CD14-positive monocyte (primary cell): ENCODE measurements around the gene TTLL11. TPM values are rescaled to one million over a fixed set of nuclear protein-coding genes. Genes with fewer than 3 reads are reported as not detected.

Experiments
- DNase-seq, 3 donors: peaks; one replicate each; pipeline ENCODE4 v3.0.0-alpha.2; 2011 to 2022
- H2AFZ ChIP-seq: 2 replicates; pipeline ENCODE4 v1.6.0; 2012; ENCODE audit warnings: mild to moderate bottlenecking, low read depth, low read length, inconsistent platforms; ENCODE audit not compliant: insufficient read depth, poor library complexity, severe bottlenecking
- H3K27ac ChIP-seq, 2 donors: 1 replicate in 1 of 2; 2 replicates in 1 of 2; pipeline ENCODE4 v1.5.1; 2012 to 2013; ENCODE audit warnings: low read length in 2 of 2, control low read depth in 1 of 2, inconsistent platforms in 1 of 2, low read depth in 1 of 2, mild to moderate bottlenecking in 1 of 2
- H3K27me3 ChIP-seq, 2 donors: one replicate each; pipeline versions ENCODE4 v1.6.0 to v1.6.1; 2011 to 2013; ENCODE audit warnings: low read length in 2 of 2; ENCODE audit not compliant: control insufficient read depth in 2 of 2, insufficient read depth in 2 of 2
- H3K36me3 ChIP-seq, 2 donors: replicated peaks in 1 of 2; 1 replicate in 1 of 2; 2 replicates in 1 of 2; pipeline versions ENCODE4 v1.5.1 to v1.6.1; 2012 to 2013; ENCODE audit warnings: low read length in 2 of 2, control low read depth in 1 of 2, inconsistent platforms in 1 of 2, mild to moderate bottlenecking in 1 of 2; ENCODE audit not compliant: insufficient read depth in 2 of 2, control insufficient read depth in 1 of 2
- H3K4me1 ChIP-seq, 2 donors: 1 replicate in 1 of 2; 2 replicates in 1 of 2; pipeline versions ENCODE4 v1.5.1 to v1.6.1; 2012 to 2013; ENCODE audit warnings: low read length in 2 of 2, control low read depth in 1 of 2, inconsistent platforms in 1 of 2, mild to moderate bottlenecking in 1 of 2, moderate library complexity in 1 of 2; ENCODE audit not compliant: insufficient read depth in 2 of 2, control insufficient read depth in 1 of 2
- H3K4me2 ChIP-seq: replicated peaks from 2 replicates; pipeline ENCODE3; 2012; ENCODE audit warnings: low read length, moderate library complexity, mild to moderate bottlenecking; ENCODE audit not compliant: poor library complexity, severe bottlenecking; ENCODE audit errors: extremely low read depth
- H3K4me3 ChIP-seq, 3 experiments: fragments of 200-600 bp in 1 of 3; sonication (generic) in 1 of 3; replicated peaks in 1 of 3; 1 replicate in 2 of 3; 2 replicates in 1 of 3; pipeline ENCODE4 v1.5.1; 2011 to 2013; ENCODE audit warnings: low read length in 3 of 3, mild to moderate bottlenecking in 3 of 3, control low read depth in 2 of 3, low read depth in 2 of 3, inconsistent platforms in 1 of 3, moderate library complexity in 1 of 3
- H3K79me2 ChIP-seq: 2 replicates; pipeline ENCODE4 v1.6.0; 2012; ENCODE audit warnings: mild to moderate bottlenecking, control low read depth, inconsistent platforms, low read length, moderate library complexity; ENCODE audit not compliant: insufficient read depth
- H3K9ac ChIP-seq: 2 replicates; pipeline ENCODE4 v1.6.0; 2017; ENCODE audit warnings: low read length, mild to moderate bottlenecking; ENCODE audit not compliant: insufficient read depth, poor library complexity, severe bottlenecking
- H3K9me3 ChIP-seq, 2 donors: replicated peaks in 1 of 2; 1 replicate in 1 of 2; 2 replicates in 1 of 2; pipeline versions ENCODE4 v1.5.1 to v1.6.1; 2012 to 2013; ENCODE audit warnings: low read length in 2 of 2, control low read depth in 1 of 2; ENCODE audit not compliant: control insufficient read depth in 1 of 2, insufficient read depth in 1 of 2
- H4K20me1 ChIP-seq: 2 replicates; pipeline ENCODE4 v1.6.0; 2012; ENCODE audit warnings: mild to moderate bottlenecking, low read length, control low read depth, moderate library complexity; ENCODE audit not compliant: insufficient read depth
- H3K27ac Mint-ChIP-seq, 7 donors: one replicate each; pipeline ENCODE4 v1.8.0; 2020; ENCODE audit warnings: mild to moderate bottlenecking in 7 of 7, mixed read lengths in 7 of 7, moderate library complexity in 6 of 7, inconsistent platforms in 2 of 7
- H3K27me3 Mint-ChIP-seq, 3 donors: one replicate each; pipeline ENCODE4 v1.8.0; 2021 to 2022; ENCODE audit warnings: low read depth in 3 of 3, mild to moderate bottlenecking in 3 of 3, mixed read lengths in 3 of 3, moderate library complexity in 3 of 3, inconsistent platforms in 1 of 3
- H3K36me3 Mint-ChIP-seq, 2 donors: one replicate each; pipeline ENCODE4 v1.8.0; 2020; ENCODE audit warnings: mixed read lengths in 2 of 2, inconsistent platforms in 1 of 2, mild to moderate bottlenecking in 1 of 2
- H3K4me1 Mint-ChIP-seq: one replicate; pipeline ENCODE4 v1.8.0; 2020; ENCODE audit warnings: mild to moderate bottlenecking, mixed read lengths
- H3K4me3 Mint-ChIP-seq, 2 donors: one replicate each; pipeline ENCODE4 v1.8.0; 2020; ENCODE audit warnings: mild to moderate bottlenecking in 2 of 2, mixed read lengths in 2 of 2, moderate library complexity in 1 of 2
- H3K9me3 Mint-ChIP-seq, 7 donors: one replicate each; pipeline ENCODE4 v1.8.0; 2020 to 2022; ENCODE audit warnings: mixed read lengths in 7 of 7, mild to moderate bottlenecking in 6 of 7, moderate library complexity in 6 of 7, inconsistent platforms in 2 of 7
- whole genome bisulfite sequencing: methylation state at CpG from one replicate; pipeline ENCODE4 v1.1.5; 2013; ENCODE audit warnings: missing lambda C conversion rate; ENCODE audit not compliant: insufficient coverage; 5-methylcytosine and 5-hydroxymethylcytosine counted together
- intact Hi-C, 2 donors: fragments of 100-400 bp; cut with micrococcal nuclease; formaldehyde crosslinking; loops; one replicate each; pipeline versions ENCODE4 v1.15.0 to v1.15.1; 2023
- polyA plus RNA-seq, 3 donors: library from polyadenylated mRNA; depleted of rRNA in 1 of 3; unstranded in 2 of 3; stranded (reverse) in 1 of 3; fragments of 300-500 nt in 2 of 3; fragments of >200 nt in 1 of 3; fragmentation: Illumina TruSeq in 2 of 3; gene quantifications; 1 replicate in 2 of 3; 2 replicates in 1 of 3; pipeline ENCODE4 v1.2.3, GENCODE V29; 2012 to 2021
- TF ChIP-seq, protein P1 (sequence below): fragments of 200-600 bp; IDR thresholded peaks from one replicate; pipeline ENCODE4 v1.8.0; 2022; ENCODE audit warnings: antibody characterized with exemption, mild to moderate bottlenecking

The TTLL11 gene
- polyA plus RNA-seq, 3 donors = 2.9 to 3.5 (median 3.1) TPM

DNA sequence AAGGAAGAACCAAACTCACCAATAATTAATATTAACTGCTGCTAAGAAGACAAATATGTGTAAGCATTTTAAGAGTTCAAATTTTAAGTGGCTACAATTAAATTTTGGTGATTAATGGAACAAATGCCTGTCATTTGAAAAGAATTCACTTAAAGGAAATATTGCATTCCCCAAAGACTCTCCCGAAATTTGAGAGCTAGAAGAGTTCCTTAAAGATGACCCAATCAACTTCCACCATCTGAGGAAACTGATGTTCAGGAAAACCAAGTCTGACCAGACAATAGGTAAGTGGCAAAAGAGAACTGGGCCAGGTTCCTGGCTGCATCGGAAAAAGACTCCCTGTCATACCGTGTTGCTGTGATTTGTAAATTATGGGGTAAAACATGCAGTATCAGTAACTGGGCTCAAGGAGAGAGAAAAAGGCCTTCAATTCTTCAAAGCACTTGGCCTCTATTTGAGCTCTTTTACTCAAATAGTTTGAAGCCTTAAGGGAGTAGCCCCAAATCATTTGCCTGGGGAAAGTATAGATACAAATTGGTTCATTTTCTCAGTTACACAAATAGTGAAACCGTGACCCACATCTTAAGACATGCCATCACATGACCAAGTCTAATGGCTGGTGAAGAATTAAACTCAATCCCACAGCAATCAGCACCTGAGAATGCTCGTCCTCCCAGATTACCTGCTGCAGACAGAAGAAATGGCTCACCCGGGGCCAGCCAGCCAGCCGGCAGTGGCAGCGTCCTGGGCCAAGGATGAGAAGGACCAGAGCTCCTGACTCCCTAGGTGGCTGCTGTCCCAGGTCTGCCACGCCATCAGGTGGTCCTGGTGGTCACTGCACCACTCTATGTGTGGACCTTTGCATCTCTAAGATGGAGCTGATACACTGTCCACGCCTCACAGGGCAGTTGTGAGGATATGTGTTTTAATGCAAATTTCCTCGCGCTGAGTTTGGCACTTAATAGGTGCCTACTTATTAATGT is 162.9 kb downstream of the TTLL11 start:
- Mint-ChIP-seq H3K36me3 (no peaks in the 10 kb centered on the region), H3K27ac (no peak overlapping the region), H3K4me1 (no peaks in the 10 kb centered on the region), H3K27me3 (peaks cover 1 to 5% (median 2%) of the 10 kb centered on the region in 3 donors), H3K9me3 (peaks cover 0 to 1% (median 0%) of the 10 kb centered on the region in 7 donors), H3K4me3 (no peak overlapping the region)
- no peaks in the 10 kb centered on the region for H3K9me3 ChIP-seq
- H3K4me2 ChIP-seq = no peak overlapping the region
- H3K4me1 ChIP-seq = no peaks in the 10 kb centered on the region
- H4K20me1 ChIP-seq = no peaks in the 10 kb centered on the region
- TF ChIP-seq, protein P1, sequence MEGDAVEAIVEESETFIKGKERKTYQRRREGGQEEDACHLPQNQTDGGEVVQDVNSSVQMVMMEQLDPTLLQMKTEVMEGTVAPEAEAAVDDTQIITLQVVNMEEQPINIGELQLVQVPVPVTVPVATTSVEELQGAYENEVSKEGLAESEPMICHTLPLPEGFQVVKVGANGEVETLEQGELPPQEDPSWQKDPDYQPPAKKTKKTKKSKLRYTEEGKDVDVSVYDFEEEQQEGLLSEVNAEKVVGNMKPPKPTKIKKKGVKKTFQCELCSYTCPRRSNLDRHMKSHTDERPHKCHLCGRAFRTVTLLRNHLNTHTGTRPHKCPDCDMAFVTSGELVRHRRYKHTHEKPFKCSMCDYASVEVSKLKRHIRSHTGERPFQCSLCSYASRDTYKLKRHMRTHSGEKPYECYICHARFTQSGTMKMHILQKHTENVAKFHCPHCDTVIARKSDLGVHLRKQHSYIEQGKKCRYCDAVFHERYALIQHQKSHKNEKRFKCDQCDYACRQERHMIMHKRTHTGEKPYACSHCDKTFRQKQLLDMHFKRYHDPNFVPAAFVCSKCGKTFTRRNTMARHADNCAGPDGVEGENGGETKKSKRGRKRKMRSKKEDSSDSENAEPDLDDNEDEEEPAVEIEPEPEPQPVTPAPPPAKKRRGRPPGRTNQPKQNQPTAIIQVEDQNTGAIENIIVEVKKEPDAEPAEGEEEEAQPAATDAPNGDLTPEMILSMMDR = no peak
- no peak overlapping the region for H3K9ac ChIP-seq
- H3K27me3 ChIP-seq = no peaks in the 10 kb centered on the region
- intact Hi-C loops = no loop called here
- WGBS = 100% methylated on average over 5 of the region's 12 CpGs
- H3K79me2 ChIP-seq = no peaks in the 10 kb centered on the region
- no peak for DNase-seq
- no peak overlapping the region for H2AFZ ChIP-seq
- no peak overlapping the region for H3K4me3 ChIP-seq
- no peaks in the 10 kb centered on the region for H3K36me3 ChIP-seq
- H3K27ac ChIP-seq = no peak overlapping the region

DNA sequence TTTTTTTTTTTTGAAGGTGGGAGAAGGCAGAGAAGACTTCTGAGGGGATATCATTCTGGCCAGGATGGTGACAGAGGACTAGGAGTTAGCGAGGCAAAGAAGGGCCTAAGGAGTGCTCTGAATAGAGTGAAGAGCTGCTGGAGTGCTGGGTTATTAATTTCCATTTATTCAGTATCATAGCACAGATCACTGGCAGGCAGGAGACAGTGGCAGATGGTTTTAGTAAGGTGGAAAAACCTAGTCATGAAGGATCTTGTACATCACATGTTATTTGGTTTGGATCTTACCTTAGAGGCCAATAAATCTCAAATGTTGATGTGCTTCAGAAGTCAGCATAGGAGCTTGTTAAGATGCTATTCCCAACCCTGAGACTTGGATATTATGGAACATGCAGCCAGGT is 165.5 kb downstream of the TTLL11 start:
- no peaks in the 10 kb centered on the region for H3K4me1 ChIP-seq
- no peak overlapping the region for H2AFZ ChIP-seq
- H3K4me3 ChIP-seq = no peak overlapping the region
- no peak overlapping the region for H3K27ac ChIP-seq
- Mint-ChIP-seq H3K27ac (no peak overlapping the region), H3K4me1 (no peaks in the 10 kb centered on the region), H3K9me3 (peaks cover 0 to 1% (median 0%) of the 10 kb centered on the region in 7 donors), H3K36me3 (no peaks in the 10 kb centered on the region), H3K27me3 (peaks cover 0 to 2% (median 2%) of the 10 kb centered on the region in 3 donors), H3K4me3 (no peak overlapping the region)
- TF ChIP-seq, protein P1 = no peak
- DNase-seq = no peak
- no peaks in the 10 kb centered on the region for H3K79me2 ChIP-seq
- H3K27me3 ChIP-seq = no peaks in the 10 kb centered on the region
- intact Hi-C loops = no loop called here
- no peaks in the 10 kb centered on the region for H4K20me1 ChIP-seq
- no peak overlapping the region for H3K4me2 ChIP-seq
- no peak overlapping the region for H3K9ac ChIP-seq
- no peaks in the 10 kb centered on the region for H3K36me3 ChIP-seq
- H3K9me3 ChIP-seq = no peaks in the 10 kb centered on the region
- no CpG with 5 or more reads among the region's 1 CpG for WGBS
